Activated CD4-positive, alpha-beta memory T cell treated with anti-CD3 and anti-CD28 coated beads, Interleukin-2, amount 10 ng/mL, durations not matched to agents 7 days and 5 days (primary cell): ENCODE measurements around the gene PEX14. TPM values are rescaled to one million over a fixed set of nuclear protein-coding genes. Genes with fewer than 3 reads are reported as not detected.

Experiments used
- CTCF ChIA-PET: fragments of 350-600 bp; sonication (Branson Sonifier 250); formaldehyde crosslinking; loops from one replicate; lab custom pipeline; 2021; ENCODE audit warnings: antibody characterized with exemption, inconsistent platforms; lab: Charles Lee
- POLR2A ChIA-PET: fragments of 350-600 bp; sonication (Branson Sonifier 250); formaldehyde crosslinking; loops from one replicate; lab custom pipeline; 2021; ENCODE audit warnings: antibody characterized with exemption; lab: Charles Lee
- DNase-seq: peaks from one replicate; pipeline ENCODE4 v3.0.0-alpha.2; 2020
- H3K27ac Mint-ChIP-seq: one replicate; pipeline ENCODE4 v1.8.0; 2021; ENCODE audit warnings: mild to moderate bottlenecking, mixed read lengths
- H3K27me3 Mint-ChIP-seq: one replicate; pipeline ENCODE4 v1.8.0; 2021; ENCODE audit warnings: mixed read lengths
- H3K36me3 Mint-ChIP-seq: one replicate; pipeline ENCODE4 v1.8.0; 2021; ENCODE audit warnings: low read depth, mixed read lengths
- H3K4me1 Mint-ChIP-seq: one replicate; pipeline ENCODE4 v1.8.0; 2021; ENCODE audit warnings: mixed read lengths
- H3K4me3 Mint-ChIP-seq: one replicate; pipeline ENCODE4 v1.8.0; 2021; ENCODE audit warnings: mild to moderate bottlenecking, mixed read lengths
- H3K9me3 Mint-ChIP-seq: one replicate; pipeline ENCODE4 v1.8.0; 2021; ENCODE audit warnings: mixed read lengths
- total RNA-seq, 2 experiments: library from RNA; stranded (reverse); gene quantifications; one replicate each; pipeline ENCODE4 v1.2.3, GENCODE V29; 2021

PEX14 gene
- total RNA-seq, 2 experiments from 2014 or later: 18.9 to 20.1 TPM

DNA sequence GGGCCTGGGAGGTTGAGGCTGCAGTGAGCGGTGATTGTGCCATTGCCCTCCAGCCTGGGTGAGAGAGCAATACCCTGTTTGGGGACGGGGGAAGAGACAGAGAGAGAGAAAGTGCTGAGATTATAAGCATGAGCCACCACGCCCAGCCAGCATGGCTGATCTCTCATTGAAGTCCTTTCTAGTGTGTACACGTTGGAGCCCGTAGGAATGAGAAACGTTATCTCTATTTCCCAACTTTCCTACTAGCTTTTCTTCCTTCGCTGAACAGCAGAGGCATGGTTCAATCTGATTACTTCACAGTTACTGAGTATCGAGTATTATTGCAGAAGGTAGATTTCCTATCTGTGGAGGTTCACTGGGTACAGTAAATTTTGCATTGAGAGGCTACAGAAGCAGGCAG lies 4.5 kb downstream of the PEX14 start:
- peaks cover 10% of the 10 kb centered on the region for H3K36me3 Mint-ChIP-seq

DNA sequence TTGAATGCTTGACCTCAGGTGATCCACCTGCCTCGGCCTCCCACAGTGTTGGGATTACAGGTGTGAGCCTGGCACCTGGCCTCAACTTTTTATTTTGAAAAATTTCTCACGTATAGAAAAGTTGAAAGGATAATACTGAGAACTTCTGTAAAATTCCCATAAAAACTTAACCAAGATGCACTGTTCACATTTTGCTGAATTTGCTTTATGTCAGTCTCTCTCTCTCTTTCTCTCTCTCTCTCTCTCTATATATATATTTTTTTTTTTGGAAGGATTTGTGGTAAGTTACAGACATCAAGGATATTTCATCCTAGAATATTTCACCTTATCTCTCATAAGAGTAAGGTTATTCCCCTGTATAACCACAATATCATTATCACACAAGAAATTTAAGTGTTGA lies 5.9 kb downstream of the PEX14 start:
- Mint-ChIP-seq H3K9me3 (no peaks in the 10 kb centered on the region), H3K4me1 (peaks cover 13% of the 10 kb centered on the region), H3K27ac (no peak overlapping the region), H3K27me3 (no peaks in the 10 kb centered on the region), H3K4me3 (no peak overlapping the region), H3K36me3 (peaks cover 6% of the 10 kb centered on the region)
- DNase-seq: no peak
- POLR2A ChIA-PET: no interaction called here
- CTCF ChIA-PET: no interaction called here

More for the DNA sequence above, 4.5 kb downstream of the PEX14 start:
- Mint-ChIP-seq H3K27me3 (no peaks in the 10 kb centered on the region), H3K27ac (no peak overlapping the region), H3K4me3 (no peak overlapping the region), H3K9me3 (no peaks in the 10 kb centered on the region), H3K4me1 (peaks cover 23% of the 10 kb centered on the region)
- POLR2A ChIA-PET: no interaction called here
- no peak for DNase-seq
- CTCF ChIA-PET: no interaction called here

DNA sequence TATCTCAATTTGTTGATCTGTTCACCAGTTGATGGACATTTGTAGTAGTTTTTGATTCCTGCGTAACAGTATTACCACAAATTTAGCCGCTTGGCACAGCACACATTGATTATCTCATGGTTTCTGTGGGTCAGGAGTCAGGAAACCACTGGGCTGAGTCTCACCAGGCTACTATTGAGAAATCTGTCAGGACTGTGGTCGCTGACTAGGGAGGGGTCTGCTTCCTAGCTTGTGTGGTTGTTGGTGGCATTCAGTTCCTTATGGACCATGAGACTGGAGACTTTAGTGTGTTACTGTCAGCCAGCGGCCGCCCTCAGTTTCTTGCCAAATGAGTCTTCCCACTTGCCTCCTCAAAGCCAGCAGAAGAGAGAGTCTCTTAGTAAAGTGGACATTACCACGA lies 9.8 kb downstream of the PEX14 start:
- no peak for DNase-seq
- Mint-ChIP-seq H3K36me3 (peaks cover 7% of the 10 kb centered on the region), H3K27ac (no peak overlapping the region), H3K4me1 (peaks cover 3% of the 10 kb centered on the region), H3K9me3 (no peaks in the 10 kb centered on the region), H3K4me3 (no peak overlapping the region), H3K27me3 (no peaks in the 10 kb centered on the region)
- ChIA-PET CTCF (interaction anchor here (0.7 to 2.1 kb wide), 2 partner anchors 10 to 528 kb away, joined by 4 to 21 read pairs; no protein-coding TSS in a partner anchor), POLR2A (interaction anchor here (2.3 kb wide), 1 partner anchor 10 kb away, joined by 9 read pairs; no protein-coding TSS in a partner anchor)

DNA sequence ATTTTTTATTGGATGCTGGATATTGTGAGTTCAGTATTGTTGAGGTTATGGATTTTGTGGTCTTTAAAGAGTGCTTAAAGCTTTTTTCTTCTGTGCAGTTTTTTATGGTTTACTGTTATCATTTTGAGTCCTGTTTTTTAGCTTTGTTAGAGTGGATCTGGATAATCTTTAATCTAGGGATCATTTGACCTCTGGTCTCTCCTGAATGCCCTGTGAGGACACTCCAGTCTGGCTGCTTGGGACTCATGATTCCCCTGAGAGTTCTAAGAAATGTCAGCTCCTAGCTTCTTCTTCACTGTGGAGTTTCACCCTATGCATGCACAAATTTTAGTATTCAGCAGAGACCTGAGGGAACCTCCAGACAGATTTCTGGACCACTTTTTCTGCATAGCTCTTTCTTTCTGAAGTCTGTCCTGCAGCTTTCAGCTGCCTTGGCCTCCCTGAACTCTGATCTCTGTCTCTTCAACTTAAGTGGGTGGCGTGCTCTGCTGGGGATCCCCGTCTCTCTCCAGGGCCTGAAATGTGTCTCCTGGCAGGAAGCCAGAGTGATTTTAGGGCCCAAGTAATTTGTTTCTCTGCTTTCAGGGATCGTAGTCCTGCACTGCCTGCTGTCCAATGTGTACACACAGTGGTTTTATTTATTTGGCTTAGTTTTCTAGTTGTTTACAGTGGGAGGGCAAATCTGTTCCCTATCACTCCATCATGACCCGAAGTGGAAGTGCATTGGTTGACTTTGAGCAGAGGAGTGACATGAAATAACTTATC lies 14.7 kb downstream of the PEX14 start:
- ChIA-PET POLR2A (interaction anchor here (0.9 to 1.0 kb wide), 2 partner anchors 59 to 60 kb away, joined by 3 to 4 read pairs; partner anchors contain the start of gene CENPS), CTCF (interaction anchor here (0.6 to 1.0 kb wide), 2 partner anchors 52 to 272 kb away, joined by 3 to 5 read pairs; no protein-coding TSS in a partner anchor)
- Mint-ChIP-seq H3K9me3 (no peaks in the 10 kb centered on the region), H3K27me3 (no peaks in the 10 kb centered on the region), H3K4me3 (no peak overlapping the region), H3K27ac (no peak overlapping the region), H3K4me1 (peaks cover 12% of the 10 kb centered on the region), H3K36me3 (peaks cover 9% of the 10 kb centered on the region)
- DNase-seq: no peak

DNA sequence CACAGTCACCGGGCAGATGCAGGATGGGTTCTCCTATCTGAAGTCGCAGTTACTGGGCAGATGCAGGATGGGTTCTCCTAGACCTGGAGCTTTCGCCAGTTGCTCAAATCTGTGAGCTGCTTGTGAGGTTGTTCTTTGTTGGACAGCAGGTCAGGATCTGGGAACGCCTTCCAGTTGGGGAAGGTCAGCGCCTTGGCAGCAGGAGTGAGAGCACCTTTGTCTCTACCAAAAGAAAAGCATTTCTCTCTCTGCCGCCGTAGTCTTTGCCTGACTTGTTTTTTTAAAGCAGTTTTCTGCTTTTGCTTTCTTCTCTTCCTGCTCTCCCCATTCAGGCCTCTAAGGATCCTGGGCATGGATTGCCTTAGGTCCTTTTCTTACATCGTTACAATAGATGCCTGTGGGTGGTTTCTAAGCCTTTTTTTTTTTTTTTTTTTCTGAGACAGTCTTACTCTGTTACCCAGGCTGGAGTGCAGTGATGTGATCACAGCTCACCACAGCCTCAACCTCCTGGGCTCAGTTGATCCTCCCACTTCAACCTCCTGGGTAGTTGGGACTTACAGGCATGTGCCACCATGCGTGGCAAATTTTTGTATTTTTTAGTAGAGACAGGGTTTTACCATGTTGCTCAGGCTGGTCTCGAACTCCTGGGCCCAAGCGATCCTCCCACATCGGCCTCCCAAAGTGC lies 15.7 kb downstream of the PEX14 start:
- ChIA-PET CTCF (interaction anchor here (0.7 to 5.3 kb wide), 3 partner anchors 48 to 400 kb away, joined by 3 to 106 read pairs (median 3); partner anchors contain the start of gene CENPS), POLR2A (interaction anchor here (1.0 kb wide), 1 partner anchor 60 kb away, joined by 3 read pairs; the partner anchor contains the start of gene CENPS)

DNA sequence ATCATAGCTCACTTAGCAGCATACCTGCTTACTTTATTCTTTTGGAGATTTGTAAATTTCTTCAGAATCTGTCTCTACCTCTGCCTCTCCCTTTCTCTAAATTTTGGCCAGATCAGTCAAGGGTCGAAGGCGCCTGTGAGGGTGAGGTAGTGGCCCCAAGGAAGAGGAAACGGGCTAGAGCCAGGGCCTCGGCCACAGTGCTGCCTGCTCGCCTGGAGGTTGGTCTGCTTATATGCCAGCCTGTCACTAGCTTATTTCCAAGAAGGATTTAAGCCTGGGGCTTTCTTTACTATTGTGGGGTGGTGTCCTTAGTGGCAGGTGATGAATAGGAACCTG lies 19.6 kb downstream of the PEX14 start:
- Mint-ChIP-seq H3K27me3 (no peaks in the 10 kb centered on the region), H3K9me3 (no peaks in the 10 kb centered on the region), H3K27ac (peak overlapping the region; percentile 87), H3K4me3 (no peak overlapping the region), H3K36me3 (peaks cover 8% of the 10 kb centered on the region), H3K4me1 (peaks cover 53% of the 10 kb centered on the region)
- no peak for DNase-seq
- ChIA-PET POLR2A (interaction anchor here (0.5 to 6.9 kb wide), 10 partner anchors 9 to 530 kb away, joined by 3 to 49 read pairs (median 4); partner anchors contain the start of genes CENPS and PEX14), CTCF (interaction anchor here (0.6 to 8.0 kb wide), 33 partner anchors 9 to 544 kb away, joined by 3 to 153 read pairs (median 4); partner anchors contain the start of genes CENPS, CORT, DFFA and KIF1B)

More for the DNA sequence above, 15.7 kb downstream of the PEX14 start:
- Mint-ChIP-seq H3K36me3 (peaks cover 5% of the 10 kb centered on the region), H3K4me1 (peaks cover 21% of the 10 kb centered on the region), H3K27me3 (no peaks in the 10 kb centered on the region), H3K4me3 (no peak overlapping the region), H3K27ac (no peak overlapping the region), H3K9me3 (no peaks in the 10 kb centered on the region)
- DNase-seq: no peak

DNA sequence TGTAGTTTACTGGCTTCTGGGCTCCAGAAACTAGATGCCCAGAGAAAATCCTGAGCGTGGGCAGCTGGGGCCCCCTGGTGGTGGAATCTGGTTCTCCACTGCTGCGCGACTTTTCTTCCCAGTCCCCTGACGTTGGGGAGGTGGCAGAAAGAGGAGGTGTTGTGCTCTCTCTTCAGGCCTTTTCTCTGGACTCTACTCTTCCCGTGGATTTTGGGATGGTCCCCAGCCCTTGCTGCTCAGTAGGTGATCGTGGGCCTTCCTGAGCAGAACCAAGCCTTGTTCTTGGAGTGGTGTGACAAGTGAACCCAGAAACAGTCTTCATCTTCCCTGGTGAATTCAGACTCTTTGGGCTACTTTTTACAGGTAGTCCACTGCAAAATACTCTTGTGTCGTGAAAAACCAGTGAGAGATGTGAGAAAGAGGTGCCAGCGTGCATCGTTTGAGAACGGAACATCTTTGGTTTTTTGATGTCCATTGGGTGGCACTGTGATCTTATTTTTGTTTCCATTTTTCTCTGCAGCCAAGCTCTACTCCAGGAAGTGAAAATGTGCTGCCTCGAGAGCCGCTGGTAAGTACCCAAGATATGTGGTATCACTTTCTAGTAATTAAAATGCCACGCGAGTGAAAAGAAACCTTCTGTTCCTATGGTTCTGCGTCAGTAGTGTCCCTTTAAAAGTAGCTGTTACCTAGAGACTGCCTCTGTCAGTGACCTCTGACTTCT lies 20.2 kb downstream of the PEX14 start:
- CTCF ChIA-PET: interaction anchor here (0.7 to 8.0 kb wide), 39 partner anchors 9 to 543 kb away, joined by 3 to 153 read pairs (median 4); partner anchors contain the start of genes CENPS, CORT, DFFA and PEX14
- Mint-ChIP-seq H3K36me3 (peaks cover 8% of the 10 kb centered on the region), H3K4me1 (peaks cover 52% of the 10 kb centered on the region), H3K9me3 (no peaks in the 10 kb centered on the region), H3K27ac (peak overlapping the region; percentile 87), H3K27me3 (no peaks in the 10 kb centered on the region), H3K4me3 (peak overlapping the region; percentile 75)
- POLR2A ChIA-PET: interaction anchor here (0.5 to 6.9 kb wide), 9 partner anchors 9 to 530 kb away, joined by 3 to 49 read pairs (median 5); partner anchors contain the start of genes CENPS and PEX14
- peak; percentile 85 for DNase-seq

DNA sequence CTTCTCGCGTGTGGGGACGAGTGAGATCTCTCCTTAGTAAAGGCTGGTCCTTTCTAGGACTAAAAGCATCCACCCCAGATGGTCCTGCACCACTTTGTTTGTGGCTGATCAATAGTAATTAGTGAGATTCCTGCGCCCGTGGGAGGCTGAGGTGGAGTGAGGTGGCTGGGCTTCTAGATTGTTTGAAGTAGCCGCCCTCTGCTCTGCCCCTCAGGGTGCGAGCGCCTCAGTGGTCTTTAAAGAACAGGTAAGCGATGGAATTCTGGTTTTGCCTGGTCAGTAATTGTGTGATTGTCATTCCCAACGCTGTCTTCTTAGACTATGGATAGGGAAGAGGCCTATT lies 20.7 kb downstream of the PEX14 start:
- Mint-ChIP-seq H3K27ac (peak overlapping the region; percentile 87), H3K4me3 (peak overlapping the region; percentile 75), H3K27me3 (no peaks in the 10 kb centered on the region), H3K4me1 (peaks cover 51% of the 10 kb centered on the region), H3K9me3 (no peaks in the 10 kb centered on the region), H3K36me3 (peaks cover 8% of the 10 kb centered on the region)
- DNase-seq: no peak
- POLR2A ChIA-PET: interaction anchor here (1.2 to 6.9 kb wide), 6 partner anchors 10 to 374 kb away, joined by 3 to 49 read pairs (median 10); partner anchors contain the start of genes CENPS and PEX14
- CTCF ChIA-PET: interaction anchor here (0.7 to 8.0 kb wide), 29 partner anchors 10 to 542 kb away, joined by 3 to 153 read pairs (median 7); partner anchors contain the start of genes CENPS, CORT, DFFA and PEX14

DNA sequence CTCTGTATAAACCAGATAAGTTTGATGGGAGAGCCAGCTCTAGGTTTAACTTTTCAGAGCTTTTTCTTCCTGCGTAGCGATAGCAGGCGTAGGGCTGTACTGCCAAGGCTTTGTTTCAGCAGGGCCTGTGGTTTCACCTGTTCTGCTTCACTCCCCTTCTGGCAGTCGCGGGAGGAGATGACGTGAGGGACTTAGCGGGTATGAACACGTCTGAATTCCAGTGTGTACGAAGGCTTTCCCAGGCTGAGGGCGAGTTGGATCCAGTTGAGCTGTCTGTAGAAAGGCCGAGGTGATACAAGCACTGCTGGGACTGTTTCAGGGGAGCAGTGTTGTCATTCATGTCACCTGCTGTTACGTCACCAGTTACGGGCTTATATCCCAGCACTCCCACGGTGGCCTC lies 21.2 kb downstream of the PEX14 start:
- H3K4me1 Mint-ChIP-seq: peaks cover 51% of the 10 kb centered on the region
- no peak for DNase-seq
- ChIA-PET CTCF (interaction anchor here (1.1 to 8.0 kb wide), 5 partner anchors 11 to 542 kb away, joined by 5 to 153 read pairs (median 8); partner anchors contain the start of gene CENPS), POLR2A (interaction anchor here (3.6 to 6.9 kb wide), 2 partner anchors 13 to 66 kb away, joined by 30 to 49 read pairs; partner anchors contain the start of gene CENPS)
- peaks cover 8% of the 10 kb centered on the region for H3K36me3 Mint-ChIP-seq
- H3K27ac Mint-ChIP-seq: peak overlapping the region; percentile 87
- peak overlapping the region; percentile 75 for H3K4me3 Mint-ChIP-seq
- H3K9me3 Mint-ChIP-seq: no peaks in the 10 kb centered on the region
- no peaks in the 10 kb centered on the region for H3K27me3 Mint-ChIP-seq

DNA sequence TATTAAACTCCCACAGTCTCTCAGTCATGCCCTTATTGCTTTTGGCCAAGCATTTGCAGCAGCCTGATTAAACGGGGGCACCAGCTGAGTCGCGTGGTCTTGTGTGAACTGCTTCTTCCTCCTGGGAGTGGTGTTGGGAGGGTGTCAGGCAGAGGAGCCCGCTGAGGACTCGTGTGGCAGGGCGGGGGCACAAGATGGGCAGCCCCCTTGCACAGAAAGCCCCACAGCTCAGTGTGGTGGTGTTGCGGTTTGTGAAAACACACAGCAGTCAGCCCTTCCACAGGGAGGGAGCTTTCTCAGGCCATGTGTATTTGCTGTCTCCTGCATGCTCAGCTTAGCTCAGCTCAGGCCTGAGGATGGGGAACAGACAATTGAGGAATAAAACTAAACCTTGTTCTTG lies 22.4 kb downstream of the PEX14 start:
- H3K36me3 Mint-ChIP-seq: peaks cover 8% of the 10 kb centered on the region
- H3K4me1 Mint-ChIP-seq: peaks cover 56% of the 10 kb centered on the region
- no peak overlapping the region for H3K4me3 Mint-ChIP-seq
- no peak overlapping the region for H3K27ac Mint-ChIP-seq
- ChIA-PET CTCF (interaction anchor here (1.1 to 8.0 kb wide), 4 partner anchors 10 to 413 kb away, joined by 3 to 153 read pairs (median 8); partner anchors contain the start of gene CENPS), POLR2A (interaction anchor here (0.6 to 6.9 kb wide), 2 partner anchors 12 to 536 kb away, joined by 3 to 49 read pairs; no protein-coding TSS in a partner anchor)
- no peak for DNase-seq
- H3K27me3 Mint-ChIP-seq: no peaks in the 10 kb centered on the region
- H3K9me3 Mint-ChIP-seq: no peaks in the 10 kb centered on the region

DNA sequence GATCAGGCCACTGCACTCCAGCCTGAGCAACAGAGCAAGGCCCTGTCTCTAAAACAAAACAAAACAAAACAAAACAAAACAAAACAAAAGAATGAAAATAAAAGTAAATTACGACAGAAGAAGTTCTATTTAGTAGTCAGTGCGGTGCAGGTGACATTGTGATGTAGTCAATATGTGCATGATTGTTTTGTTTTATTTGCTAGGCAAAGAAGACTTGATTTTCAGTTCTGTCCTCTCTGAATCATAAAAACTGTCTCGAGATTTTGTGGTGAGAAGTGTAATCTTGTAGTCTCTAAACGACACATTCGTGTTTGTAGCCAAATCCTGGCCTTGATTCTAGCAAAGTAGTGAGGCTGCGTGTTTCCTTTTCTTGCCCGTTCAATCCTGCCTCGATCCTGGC lies 23.5 kb downstream of the PEX14 start:
- H3K36me3 Mint-ChIP-seq: peaks cover 8% of the 10 kb centered on the region
- ChIA-PET POLR2A (interaction anchor here (6.9 kb wide), 1 partner anchor 11 kb away, joined by 49 read pairs; no protein-coding TSS in a partner anchor), CTCF (interaction anchor here (0.5 to 8.0 kb wide), 5 partner anchors 9 to 753 kb away, joined by 3 to 153 read pairs (median 4); no protein-coding TSS in a partner anchor)
- no peaks in the 10 kb centered on the region for H3K27me3 Mint-ChIP-seq
- H3K4me3 Mint-ChIP-seq: no peak overlapping the region
- no peak for DNase-seq
- H3K4me1 Mint-ChIP-seq: peaks cover 60% of the 10 kb centered on the region
- H3K27ac Mint-ChIP-seq: peak overlapping the region; percentile 41
- H3K9me3 Mint-ChIP-seq: no peaks in the 10 kb centered on the region
